Central memory CD8-positive, alpha-beta T cell (primary cell): ENCODE measurements around the gene NT5DC1.

Source experiments
- ATAC-seq: fragments of 150-1000 bp; cut with Tn5 transposase; replicated peaks from 2 replicates; pipeline ENCODE4 v1.10.0; 2022; ENCODE audit warnings: mild to moderate bottlenecking, moderate FRiP score, moderate number of reproducible peaks; ENCODE audit not compliant: poor library complexity, severe bottlenecking; ENCODE audit errors: extremely low read depth
- DNase-seq, 2 donors: peaks; one replicate each; pipeline ENCODE4 v3.0.0; 2021; ENCODE audit warnings: low spot score in 2 of 2
- H3K27ac Mint-ChIP-seq: one replicate; pipeline ENCODE4 v1.8.0; 2022; ENCODE audit warnings: low read depth, mild to moderate bottlenecking, moderate library complexity, mixed read lengths
- H3K27me3 Mint-ChIP-seq: one replicate; pipeline ENCODE4 v1.8.0; 2022; ENCODE audit warnings: mixed read lengths
- H3K36me3 Mint-ChIP-seq: one replicate; pipeline ENCODE4 v1.8.0; 2022; ENCODE audit warnings: mild to moderate bottlenecking, moderate library complexity, mixed read lengths; ENCODE audit not compliant: insufficient read depth
- H3K4me1 Mint-ChIP-seq: one replicate; pipeline ENCODE4 v1.8.0; 2022; ENCODE audit warnings: mixed read lengths
- H3K4me3 Mint-ChIP-seq: one replicate; pipeline ENCODE4 v1.8.0; 2022; ENCODE audit warnings: mild to moderate bottlenecking, moderate library complexity, mixed read lengths
- H3K9me3 Mint-ChIP-seq: one replicate; pipeline ENCODE4 v1.8.0; 2022; ENCODE audit warnings: mixed read lengths

NT5DC1 gene

DNA sequence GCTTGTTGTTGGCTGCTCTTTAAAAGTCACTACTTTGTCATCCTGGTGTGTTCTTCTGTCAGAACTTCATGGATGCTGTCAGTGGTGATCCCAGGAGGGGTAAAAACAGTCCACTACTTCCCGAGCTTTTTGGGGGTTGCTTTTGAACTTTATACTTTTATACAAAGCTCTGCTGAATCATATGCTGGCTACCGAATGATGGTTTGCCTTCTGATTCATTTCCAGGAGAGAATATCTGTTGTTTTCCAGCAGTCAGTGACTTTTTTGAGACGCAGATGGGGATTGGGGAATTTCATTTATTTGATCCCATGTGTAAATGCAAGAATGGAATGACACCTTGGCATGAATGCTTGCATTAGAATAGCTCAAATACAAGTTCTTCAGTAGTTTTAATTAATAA lies 58.0 kb downstream of the NT5DC1 start:
- Mint-ChIP-seq H3K27ac (no peak overlapping the region), H3K9me3 (peaks cover 6% of the 10 kb centered on the region), H3K4me3 (no peak overlapping the region), H3K36me3 (peaks cover 4% of the 10 kb centered on the region), H3K27me3 (no peaks in the 10 kb centered on the region), H3K4me1 (peaks cover 10% of the 10 kb centered on the region)
- no peak for DNase-seq
- ATAC-seq: no peak

DNA sequence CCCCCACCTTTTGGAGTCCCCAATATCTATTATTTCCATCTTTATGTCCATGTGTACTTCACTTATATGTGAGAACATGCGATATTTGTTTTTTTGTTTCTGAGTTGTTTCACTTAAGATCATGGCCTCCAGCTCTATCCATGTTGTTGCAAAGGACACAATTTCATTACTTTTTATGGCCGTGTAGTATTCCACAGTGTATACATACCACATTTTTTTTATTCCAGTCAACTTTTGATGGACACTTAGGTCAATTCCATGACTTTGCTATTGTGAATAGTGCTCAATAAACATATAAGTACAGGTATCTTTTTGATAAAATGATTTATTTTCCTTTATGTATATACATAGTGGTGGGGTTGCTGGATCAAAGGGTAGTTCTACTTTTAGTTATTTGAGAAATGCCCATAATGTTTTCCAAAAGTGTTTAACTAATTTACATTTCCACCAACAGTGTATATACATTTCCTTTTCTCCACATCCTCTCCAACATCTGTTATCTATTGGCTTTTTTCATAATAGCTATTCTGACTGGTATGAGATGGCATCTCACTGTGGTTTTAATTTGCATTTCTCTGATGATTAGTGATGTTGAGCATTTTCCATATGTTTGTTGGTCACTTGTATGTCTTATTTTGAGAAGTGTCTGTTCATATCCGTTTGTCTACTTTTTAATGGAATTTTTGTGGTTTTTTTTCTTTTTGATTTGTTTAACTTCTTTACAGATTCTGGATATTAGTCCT lies 59.3 kb downstream of the NT5DC1 start:
- ATAC-seq (no peak), DNase-seq (no peak)
- Mint-ChIP-seq H3K27me3 (no peaks in the 10 kb centered on the region), H3K4me1 (peaks cover 10% of the 10 kb centered on the region), H3K27ac (no peak overlapping the region), H3K9me3 (peaks cover 6% of the 10 kb centered on the region), H3K36me3 (peaks cover 4% of the 10 kb centered on the region), H3K4me3 (no peak overlapping the region)

DNA sequence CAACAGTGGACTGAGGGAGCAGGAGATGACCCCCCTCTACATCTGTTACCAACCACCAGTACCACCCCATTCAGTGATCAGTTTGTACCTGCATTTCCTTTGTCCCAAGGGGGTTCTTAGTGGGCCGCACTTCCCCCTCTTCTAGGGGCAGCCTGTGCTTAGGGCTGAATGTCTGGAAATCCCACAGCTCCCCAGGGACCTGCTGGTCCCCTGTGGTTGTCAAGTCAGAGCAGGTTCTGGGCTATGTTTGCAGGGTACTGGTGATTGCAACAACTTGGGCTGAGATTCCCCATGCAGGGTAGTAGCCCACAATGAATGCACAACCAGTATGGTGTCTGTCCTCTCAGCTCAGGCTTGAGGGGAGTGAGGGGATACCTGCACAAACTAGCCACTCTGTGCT lies 64.9 kb downstream of the NT5DC1 start:
- Mint-ChIP-seq H3K4me3 (no peak overlapping the region), H3K27ac (no peak overlapping the region), H3K9me3 (no peaks in the 10 kb centered on the region), H3K36me3 (peaks cover 2% of the 10 kb centered on the region), H3K27me3 (no peaks in the 10 kb centered on the region), H3K4me1 (no peaks in the 10 kb centered on the region)
- DNase-seq: no peak
- ATAC-seq: no peak

DNA sequence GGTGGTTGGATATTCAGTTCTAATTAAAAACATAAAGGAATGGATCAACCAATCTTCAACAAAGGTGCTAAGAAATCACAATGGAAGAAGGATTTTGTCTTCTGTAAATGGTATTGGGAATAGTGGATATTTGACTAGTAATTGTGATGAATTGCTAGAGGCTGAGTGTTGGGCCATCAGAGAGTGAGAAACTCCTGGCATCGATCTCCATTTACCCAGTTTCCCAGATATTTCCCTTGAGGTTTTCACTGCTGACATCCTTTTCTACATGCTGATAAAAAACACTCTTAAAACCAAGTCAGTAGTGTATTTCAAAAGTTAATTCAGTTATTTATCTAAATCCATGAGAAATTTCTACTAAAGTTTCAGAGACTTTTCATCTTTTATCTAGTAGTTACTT lies 65.7 kb downstream of the NT5DC1 start:
- Mint-ChIP-seq H3K4me1 (no peaks in the 10 kb centered on the region), H3K27me3 (no peaks in the 10 kb centered on the region), H3K4me3 (no peak overlapping the region), H3K9me3 (no peaks in the 10 kb centered on the region), H3K27ac (no peak overlapping the region), H3K36me3 (peaks cover 4% of the 10 kb centered on the region)
- DNase-seq (no peak), ATAC-seq (no peak)

DNA sequence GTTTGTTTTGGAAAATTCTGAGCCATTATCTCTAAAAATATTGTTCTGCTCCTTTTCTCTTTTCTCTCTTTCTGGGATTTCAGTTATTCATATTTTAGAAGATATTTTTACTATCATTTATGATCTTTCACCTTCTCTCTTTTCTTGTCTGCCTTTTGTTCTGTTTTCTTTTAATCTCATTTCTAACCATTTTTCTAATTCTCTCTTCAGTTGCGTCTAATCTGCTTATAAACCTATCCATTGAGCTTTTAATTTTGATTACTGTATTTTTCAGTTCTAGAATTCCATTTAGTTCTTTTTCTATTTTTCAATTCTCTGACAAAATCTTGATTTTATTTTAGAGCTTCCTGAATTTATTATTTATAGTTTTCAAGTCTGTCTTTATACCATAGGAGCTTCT lies 67.5 kb downstream of the NT5DC1 start:
- H3K27me3 Mint-ChIP-seq: no peaks in the 10 kb centered on the region
- H3K4me1 Mint-ChIP-seq: no peaks in the 10 kb centered on the region
- H3K9me3 Mint-ChIP-seq: no peaks in the 10 kb centered on the region
- H3K36me3 Mint-ChIP-seq: peaks cover 4% of the 10 kb centered on the region
- H3K27ac Mint-ChIP-seq: no peak overlapping the region
- DNase-seq: no peak
- no peak overlapping the region for H3K4me3 Mint-ChIP-seq
- no peak for ATAC-seq

DNA sequence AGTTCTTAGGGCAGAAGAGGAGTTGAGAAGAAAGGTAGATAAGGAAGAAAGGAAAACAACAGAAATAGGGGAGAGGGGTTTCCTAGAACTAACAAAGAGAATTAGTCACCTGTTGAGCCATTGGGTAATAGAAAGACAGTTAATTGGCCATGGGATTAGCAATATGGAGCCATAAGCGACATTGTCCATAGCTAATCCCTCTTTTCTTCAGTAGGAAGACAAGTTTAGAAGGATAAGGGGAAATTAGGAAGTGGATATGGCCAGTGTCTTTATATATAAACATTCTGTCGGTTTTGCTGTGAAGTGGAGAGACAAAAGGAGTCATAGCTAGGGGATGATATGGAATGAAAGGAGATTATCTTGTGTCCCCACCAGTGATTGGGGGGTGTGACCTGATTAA lies 69.2 kb downstream of the NT5DC1 start:
- H3K36me3 Mint-ChIP-seq: peaks cover 2% of the 10 kb centered on the region
- no peak for DNase-seq
- H3K4me1 Mint-ChIP-seq: no peaks in the 10 kb centered on the region
- no peak for ATAC-seq
- H3K9me3 Mint-ChIP-seq: no peaks in the 10 kb centered on the region
- H3K4me3 Mint-ChIP-seq: no peak overlapping the region
- H3K27ac Mint-ChIP-seq: no peak overlapping the region
- no peaks in the 10 kb centered on the region for H3K27me3 Mint-ChIP-seq

DNA sequence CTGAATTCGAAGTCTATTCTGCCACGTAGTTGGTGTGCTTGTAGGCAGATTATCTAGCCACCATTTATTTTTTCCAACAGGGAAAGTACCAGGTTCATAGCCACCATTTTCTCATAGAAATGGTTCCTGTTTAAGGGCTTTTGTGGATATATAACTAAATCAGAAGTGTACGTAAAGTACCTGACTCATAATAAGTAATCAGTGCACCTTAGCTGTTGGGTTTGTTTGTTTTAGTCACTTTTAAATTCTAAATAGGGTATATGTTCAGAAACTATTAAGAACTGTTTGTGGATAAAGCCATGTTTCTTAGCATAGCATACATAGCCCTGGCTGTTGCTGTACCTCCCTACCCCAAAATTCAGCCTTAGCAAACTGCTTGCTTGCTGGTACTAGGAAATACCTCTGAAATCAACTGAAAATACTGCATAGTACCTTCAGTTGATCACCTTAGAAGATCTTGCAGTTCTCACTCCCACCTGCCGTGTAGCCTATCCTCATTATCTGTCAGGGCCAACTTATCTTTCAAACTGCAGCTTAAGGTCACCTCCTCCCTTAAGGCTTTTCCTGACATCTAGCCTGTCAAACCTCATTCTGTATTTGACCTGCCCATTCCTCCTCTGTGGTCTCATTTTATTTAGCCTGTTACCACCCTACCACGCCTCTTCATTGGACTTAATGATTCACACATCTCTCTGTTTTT lies 69.9 kb downstream of the NT5DC1 start:
- DNase-seq: no peak
- Mint-ChIP-seq H3K9me3 (peaks cover 4% of the 10 kb centered on the region), H3K27ac (no peak overlapping the region), H3K27me3 (no peaks in the 10 kb centered on the region), H3K4me3 (no peak overlapping the region), H3K4me1 (no peaks in the 10 kb centered on the region), H3K36me3 (peaks cover 3% of the 10 kb centered on the region)
- ATAC-seq: no peak

DNA sequence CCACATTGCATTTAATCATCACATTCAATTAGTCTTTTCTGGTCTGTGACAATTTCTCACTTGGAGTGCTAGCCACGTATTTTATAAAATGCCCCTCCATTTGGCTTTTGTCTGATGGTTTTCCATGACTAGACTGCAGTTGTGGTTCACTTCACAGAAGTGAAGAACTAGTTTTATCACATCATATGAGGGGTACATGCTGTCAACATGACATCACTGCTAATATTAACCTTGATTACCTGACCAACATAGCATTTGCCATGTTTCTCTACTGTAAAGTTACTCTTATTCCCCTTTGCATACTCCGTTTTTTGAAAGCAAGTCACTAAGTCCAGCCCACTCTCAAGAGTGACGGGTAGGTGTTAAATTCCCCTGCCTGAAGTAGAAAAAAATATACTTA lies 73.3 kb downstream of the NT5DC1 start:
- no peak for DNase-seq
- ATAC-seq: no peak
- H3K4me3 Mint-ChIP-seq: no peak overlapping the region
- H3K27me3 Mint-ChIP-seq: no peaks in the 10 kb centered on the region
- H3K9me3 Mint-ChIP-seq: peaks cover 8% of the 10 kb centered on the region
- H3K4me1 Mint-ChIP-seq: no peaks in the 10 kb centered on the region
- H3K36me3 Mint-ChIP-seq: peaks cover 4% of the 10 kb centered on the region
- H3K27ac Mint-ChIP-seq: no peak overlapping the region

DNA sequence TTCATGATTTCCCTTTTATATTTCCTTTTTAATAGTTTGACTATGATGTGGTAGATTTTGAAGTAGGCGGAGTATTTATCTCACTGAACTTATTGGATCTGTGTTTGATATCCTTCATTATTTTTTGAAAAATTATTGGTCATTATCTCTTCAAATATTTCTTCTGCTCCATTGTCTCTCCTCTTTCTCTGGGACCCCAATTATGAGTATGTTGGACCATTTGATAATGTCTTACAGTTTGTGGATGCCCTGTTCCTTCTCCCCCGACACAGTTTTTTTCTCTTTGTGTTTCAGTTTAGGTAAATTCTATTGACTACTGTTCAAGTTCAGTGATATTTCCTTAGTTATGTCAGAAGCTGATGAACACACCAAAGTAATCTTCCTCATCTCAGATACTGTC lies 74.7 kb downstream of the NT5DC1 start:
- Mint-ChIP-seq H3K27ac (no peak overlapping the region), H3K9me3 (peaks cover 8% of the 10 kb centered on the region), H3K27me3 (no peaks in the 10 kb centered on the region), H3K4me3 (no peak overlapping the region), H3K36me3 (peaks cover 4% of the 10 kb centered on the region), H3K4me1 (no peaks in the 10 kb centered on the region)
- no peak for DNase-seq
- no peak for ATAC-seq

DNA sequence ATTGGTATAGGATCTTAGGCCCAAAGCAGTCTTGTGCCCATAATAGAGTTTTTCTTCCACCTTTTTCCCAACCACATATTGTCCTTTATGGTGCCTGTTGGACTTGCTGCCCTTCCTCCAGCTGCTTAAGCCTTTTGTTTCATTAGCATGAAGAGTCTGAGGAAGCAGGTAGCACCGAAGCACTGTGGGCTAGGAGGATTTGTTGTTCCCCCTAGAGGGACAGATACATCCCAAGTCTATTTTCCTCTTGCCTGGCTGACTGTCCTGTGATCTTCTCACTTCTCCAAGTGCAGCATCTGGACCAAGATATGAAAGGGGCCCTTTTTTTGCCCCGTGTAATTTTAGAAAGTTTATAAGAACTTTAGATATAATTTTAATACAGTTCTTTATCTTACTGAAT lies 75.9 kb downstream of the NT5DC1 start:
- H3K27me3 Mint-ChIP-seq: no peaks in the 10 kb centered on the region
- H3K4me1 Mint-ChIP-seq: no peaks in the 10 kb centered on the region
- ATAC-seq (no peak), DNase-seq (no peak)
- peaks cover 2% of the 10 kb centered on the region for H3K36me3 Mint-ChIP-seq
- H3K4me3 Mint-ChIP-seq: no peak overlapping the region
- no peak overlapping the region for H3K27ac Mint-ChIP-seq
- peaks cover 8% of the 10 kb centered on the region for H3K9me3 Mint-ChIP-seq

DNA sequence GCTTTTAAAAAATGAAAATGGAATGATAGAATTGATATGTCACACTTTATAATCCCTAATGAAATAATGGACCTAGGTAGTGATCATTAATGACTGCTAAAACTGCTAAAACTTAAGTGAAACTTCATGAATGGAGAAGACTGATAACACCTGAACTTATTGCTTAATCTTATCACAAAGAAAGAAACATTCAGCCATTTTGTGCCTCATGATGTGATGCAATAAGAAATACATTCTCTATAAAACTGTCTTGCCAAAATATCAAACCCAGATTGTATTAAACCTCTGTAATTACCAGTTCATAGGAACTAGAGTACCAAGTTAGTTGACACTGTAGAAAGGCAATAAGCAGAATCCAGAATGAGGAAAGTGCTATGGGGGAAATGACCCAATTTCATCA lies 79.7 kb downstream of the NT5DC1 start:
- peaks cover 6% of the 10 kb centered on the region for H3K9me3 Mint-ChIP-seq
- H3K4me1 Mint-ChIP-seq: peaks cover 26% of the 10 kb centered on the region
- ATAC-seq (no peak), DNase-seq (no peak)
- H3K27me3 Mint-ChIP-seq: no peaks in the 10 kb centered on the region
- peaks cover 2% of the 10 kb centered on the region for H3K36me3 Mint-ChIP-seq
- no peak overlapping the region for H3K4me3 Mint-ChIP-seq
- no peak overlapping the region for H3K27ac Mint-ChIP-seq

DNA sequence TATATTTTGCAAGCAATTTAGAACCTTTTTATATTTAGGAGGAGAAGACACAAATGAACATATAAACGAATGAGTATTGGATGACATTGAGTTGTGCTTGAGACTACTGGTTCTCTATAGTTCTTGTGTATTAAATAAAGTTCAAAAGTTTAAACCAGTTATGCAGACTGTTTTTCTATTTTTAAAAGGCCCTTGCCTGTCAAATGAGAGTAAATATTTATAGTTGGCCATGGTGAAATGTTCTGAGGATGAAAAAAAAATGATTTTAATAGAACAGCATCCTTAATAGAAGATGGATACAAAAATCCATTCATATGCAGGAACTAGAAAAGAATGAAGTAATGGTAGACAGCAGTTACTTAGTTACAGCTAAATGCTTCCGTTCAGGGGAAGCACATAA lies 88.8 kb downstream of the NT5DC1 start:
- Mint-ChIP-seq H3K4me1 (peaks cover 16% of the 10 kb centered on the region), H3K27me3 (no peaks in the 10 kb centered on the region), H3K27ac (no peak overlapping the region), H3K4me3 (no peak overlapping the region), H3K9me3 (no peaks in the 10 kb centered on the region), H3K36me3 (peaks cover 4% of the 10 kb centered on the region)
- no peak for ATAC-seq
- DNase-seq: no peak

DNA sequence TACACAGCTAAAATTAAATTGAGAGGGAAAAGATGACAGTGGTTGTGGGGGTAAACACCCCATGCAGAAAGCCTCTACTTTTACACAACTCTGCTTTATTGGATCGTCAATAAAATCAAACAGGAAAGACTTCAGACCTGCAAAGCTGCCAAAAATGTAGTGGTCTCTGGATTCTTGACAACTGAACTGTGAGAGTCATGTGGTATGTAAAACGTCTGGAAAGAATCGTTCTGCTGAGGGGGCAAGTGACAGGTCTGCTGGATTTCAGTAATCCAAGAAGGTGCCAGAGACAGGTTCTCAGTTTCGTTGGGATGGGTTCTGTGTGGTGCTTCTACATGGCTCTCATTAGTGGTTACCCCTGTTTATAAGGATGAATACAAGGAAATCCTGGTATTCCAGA lies 89.9 kb downstream of the NT5DC1 start:
- peaks cover 7% of the 10 kb centered on the region for H3K4me1 Mint-ChIP-seq
- H3K27me3 Mint-ChIP-seq: no peaks in the 10 kb centered on the region
- peaks cover 4% of the 10 kb centered on the region for H3K36me3 Mint-ChIP-seq
- no peaks in the 10 kb centered on the region for H3K9me3 Mint-ChIP-seq
- no peak overlapping the region for H3K27ac Mint-ChIP-seq
- H3K4me3 Mint-ChIP-seq: no peak overlapping the region
- ATAC-seq (no peak), DNase-seq (no peak)
